ENCODE data around the gene DAAM2.

Gene DAAM2

GRCh38 chr6:39929733-39930461 is 137.7 kb downstream of the DAAM2 start:
- peak; percentile 83 for DNase-seq (ENCODE audit: low read depth)

DNA sequence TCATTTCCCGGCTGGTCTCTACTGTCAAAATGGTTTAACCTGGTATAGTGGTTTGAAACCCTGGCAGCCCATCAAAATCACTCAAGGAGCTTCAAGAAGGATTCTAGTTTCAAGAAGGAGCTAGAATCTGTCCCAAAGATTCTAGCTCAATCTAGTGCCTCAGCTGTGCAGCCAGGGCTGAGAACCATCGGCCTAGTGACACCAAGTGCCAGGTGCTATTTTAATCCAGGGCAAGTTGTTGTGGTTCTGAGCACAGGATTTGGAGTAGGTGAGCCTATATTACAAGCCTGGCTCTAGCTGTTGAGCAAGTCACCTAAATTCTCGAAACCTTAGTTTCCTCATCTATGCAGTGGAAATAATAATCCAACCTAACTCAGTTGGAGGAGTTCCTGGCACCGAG is 138.4 kb downstream of the DAAM2 start:
- DNase-seq (ENCODE audit: low read depth): no peak

DNA sequence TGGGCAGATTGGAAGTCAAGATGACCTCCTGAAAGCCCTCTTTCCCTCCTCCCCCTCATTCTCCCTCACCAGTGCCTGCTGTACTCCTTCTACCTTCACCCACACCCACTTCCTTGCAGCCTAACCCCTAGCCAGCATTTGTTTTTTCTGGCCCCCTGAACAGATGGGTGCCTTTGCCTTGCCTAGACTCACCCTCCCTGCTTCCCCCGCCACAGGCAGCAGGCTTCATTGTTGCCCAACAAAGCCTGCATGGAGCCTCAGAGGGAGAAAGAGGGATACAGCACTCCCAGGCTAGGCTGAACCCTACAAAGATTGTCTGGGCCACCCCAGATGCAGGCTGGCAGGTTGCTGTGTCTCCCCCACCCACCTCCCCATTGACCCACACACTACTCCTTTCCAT is 139.4 kb downstream of the DAAM2 start:
- DNase-seq (ENCODE audit: low read depth): no peak

- no peak for DNase-seq (ENCODE audit: low read depth)
Measured at GRCh38 chr6:39932386-39932910, 140.3 kb downstream of the DAAM2 start.

- DNase-seq (ENCODE audit: low read depth): no peak
Measured at GRCh38 chr6:39933669-39934130, 141.5 kb downstream of the DAAM2 start.

- peak; percentile 77 for DNase-seq (ENCODE audit: low read depth)
Measured at GRCh38 chr6:39934131-39934757, 142.1 kb downstream of the DAAM2 start, which contains the start of gene MOCS1. Gene MOCS1, minus strand, starts transcription at chr6:39934462. Its CDS starts 45 bp downstream, at chr6:39934417.

DNA sequence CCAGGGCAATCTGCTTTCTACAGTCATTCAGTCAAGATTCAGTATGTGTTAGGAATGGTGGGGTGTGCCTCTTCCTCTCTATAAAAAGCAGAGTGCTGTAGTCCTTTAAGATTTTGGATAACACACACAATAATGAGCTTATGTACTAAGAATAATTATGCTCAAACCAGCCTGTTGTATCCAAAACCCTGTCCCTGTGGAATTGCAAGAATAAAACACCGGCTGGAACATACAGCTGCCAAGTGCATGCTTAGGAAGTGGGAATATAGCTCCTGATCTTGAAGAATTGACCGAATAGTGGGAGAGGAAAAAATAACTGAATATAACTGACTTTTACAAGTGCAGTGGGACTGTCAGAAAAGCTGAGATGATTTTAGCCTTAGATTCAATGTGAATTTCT is 143.1 kb downstream of the DAAM2 start:
- no peak for DNase-seq (ENCODE audit: low read depth)

DNA sequence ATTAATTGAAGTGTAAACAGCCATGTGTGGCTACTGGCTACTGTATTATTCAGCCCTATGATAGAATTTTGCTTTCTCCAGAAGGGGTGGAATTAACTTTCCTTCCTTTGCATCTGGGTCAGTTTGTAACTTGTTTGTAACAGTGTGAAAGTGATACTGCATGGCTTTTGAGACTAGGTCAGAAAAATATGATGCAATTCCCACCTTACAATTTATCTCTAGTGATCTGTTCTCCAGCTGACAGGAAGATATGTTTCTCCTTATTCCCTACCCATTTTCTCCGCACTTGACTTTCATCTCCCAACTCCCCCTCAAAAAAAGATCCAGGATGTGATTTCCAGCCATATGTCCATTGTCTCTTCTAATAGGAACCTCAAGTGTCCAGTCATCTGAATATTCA is 144.7 kb downstream of the DAAM2 start:
- DNase-seq (ENCODE audit: low read depth): no peak

DNA sequence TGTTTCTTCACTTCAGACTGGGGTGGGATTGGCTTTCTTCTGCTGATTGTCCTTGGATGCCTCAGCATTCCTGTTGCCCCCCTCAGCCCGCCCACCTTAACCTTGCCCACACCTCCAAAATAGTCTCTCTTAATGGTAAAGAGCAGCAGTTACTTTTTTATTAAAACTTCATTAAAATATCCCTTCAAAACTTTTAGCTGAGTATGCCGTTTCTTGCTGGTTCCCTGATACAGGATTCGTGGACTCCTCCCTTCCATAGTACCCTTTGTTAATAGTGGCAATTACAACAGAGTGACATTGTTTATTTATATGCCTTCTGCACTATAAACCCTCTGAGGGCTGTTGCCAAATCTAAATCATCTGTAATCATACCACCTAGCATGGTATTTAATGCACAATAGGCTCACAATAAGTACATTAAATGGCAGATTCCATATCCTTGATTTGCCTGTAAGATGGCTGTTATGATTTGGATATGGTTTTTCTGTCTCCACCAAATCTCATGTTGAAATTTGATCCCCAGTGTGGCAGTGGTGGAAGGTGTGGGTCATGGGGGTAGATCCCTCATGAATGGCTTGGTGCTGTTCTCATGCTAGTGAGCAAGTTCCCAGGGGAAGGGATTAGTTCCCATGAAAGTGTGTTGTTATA is 145.6 kb downstream of the DAAM2 start:
- DNase-seq (ENCODE audit: low read depth): no peak

- no peak for DNase-seq (ENCODE audit: low read depth)
Measured at GRCh38 chr6:39938773-39939654, 146.8 kb downstream of the DAAM2 start.

GRCh38 chr6:39941138-39941537 is 149.0 kb downstream of the DAAM2 start:
- DNase-seq (ENCODE audit: low read depth): peak; percentile 46

DNA sequence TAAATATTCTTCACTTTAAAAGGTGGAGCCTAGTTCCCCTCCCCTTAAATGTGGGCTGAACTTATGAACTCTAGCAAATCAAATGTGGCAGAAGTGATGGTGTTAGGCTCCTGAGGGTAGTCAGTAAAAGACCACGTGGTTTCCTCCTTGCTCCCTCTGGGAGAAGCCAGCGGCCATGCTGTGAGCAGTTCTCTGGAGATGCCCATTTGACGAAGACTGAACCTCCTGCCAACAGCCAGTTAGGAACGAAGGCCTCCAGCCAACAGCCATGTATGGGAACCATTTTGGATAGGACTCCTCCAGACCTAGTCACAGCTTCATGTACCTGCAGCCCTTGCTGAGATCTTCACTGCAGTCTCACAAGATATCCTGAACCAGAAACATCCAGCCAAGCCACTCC is 149.6 kb downstream of the DAAM2 start:
- DNase-seq (ENCODE audit: low read depth): no peak

DNA sequence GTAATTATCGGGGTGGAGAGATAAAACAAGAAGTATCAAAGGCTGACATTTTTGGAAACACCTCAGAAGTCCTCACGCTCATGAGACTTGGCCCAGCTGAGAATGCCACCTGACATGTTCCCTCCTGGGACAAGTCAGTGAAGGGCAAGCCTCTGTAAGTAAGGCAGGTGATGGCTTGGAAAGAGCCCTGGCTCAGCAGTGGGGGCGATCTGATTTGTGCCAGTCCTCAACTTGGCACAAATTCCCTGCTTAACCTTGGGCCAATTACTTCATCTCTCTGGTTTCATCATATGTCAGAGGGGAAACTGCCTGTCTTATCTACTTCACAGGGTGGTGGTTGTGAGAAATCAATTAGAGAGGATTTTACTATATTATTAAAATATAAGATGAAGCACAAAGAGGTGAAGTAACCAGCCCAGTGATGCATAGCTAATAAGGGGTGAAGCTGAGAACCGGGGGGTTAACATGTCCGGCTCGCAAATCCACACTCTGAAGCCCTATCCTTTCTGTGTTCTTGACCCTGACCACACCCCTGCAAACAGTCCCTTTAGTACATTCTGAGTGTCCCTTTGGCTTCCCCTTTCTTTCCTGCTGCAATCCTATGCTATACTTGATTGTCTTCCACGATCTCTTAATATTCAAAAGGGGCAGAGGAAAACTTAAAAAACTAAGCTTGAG is 150.9 kb downstream of the DAAM2 start:
- no peak for DNase-seq (ENCODE audit: low read depth)

DNA sequence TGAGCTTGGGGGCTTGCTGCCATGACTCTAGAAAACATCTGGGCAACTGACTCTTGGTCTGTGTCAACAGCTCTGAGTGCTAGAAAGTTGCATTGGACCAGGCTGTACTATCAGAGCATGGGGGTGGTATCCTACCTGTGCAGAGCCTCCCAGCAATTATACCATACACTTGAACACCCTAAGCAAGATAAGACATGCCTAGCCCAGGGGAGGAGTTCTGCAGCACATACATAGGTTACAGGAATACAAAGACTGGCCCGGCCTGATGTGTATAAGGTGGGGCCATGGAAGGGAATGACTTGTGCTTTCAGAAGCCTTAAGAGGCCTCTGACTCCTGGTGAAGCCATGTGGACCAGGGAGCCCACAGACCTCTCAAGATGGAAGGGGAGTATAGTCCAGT is 153.4 kb downstream of the DAAM2 start:
- no peak for DNase-seq (ENCODE audit: low read depth)

- DNase-seq (ENCODE audit: low read depth): no peak
Measured at GRCh38 chr6:39947611-39948068, 155.5 kb downstream of the DAAM2 start.

GRCh38 chr6:39948199-39948791 is 156.1 kb downstream of the DAAM2 start:
- no peak for DNase-seq (ENCODE audit: low read depth)

DNA sequence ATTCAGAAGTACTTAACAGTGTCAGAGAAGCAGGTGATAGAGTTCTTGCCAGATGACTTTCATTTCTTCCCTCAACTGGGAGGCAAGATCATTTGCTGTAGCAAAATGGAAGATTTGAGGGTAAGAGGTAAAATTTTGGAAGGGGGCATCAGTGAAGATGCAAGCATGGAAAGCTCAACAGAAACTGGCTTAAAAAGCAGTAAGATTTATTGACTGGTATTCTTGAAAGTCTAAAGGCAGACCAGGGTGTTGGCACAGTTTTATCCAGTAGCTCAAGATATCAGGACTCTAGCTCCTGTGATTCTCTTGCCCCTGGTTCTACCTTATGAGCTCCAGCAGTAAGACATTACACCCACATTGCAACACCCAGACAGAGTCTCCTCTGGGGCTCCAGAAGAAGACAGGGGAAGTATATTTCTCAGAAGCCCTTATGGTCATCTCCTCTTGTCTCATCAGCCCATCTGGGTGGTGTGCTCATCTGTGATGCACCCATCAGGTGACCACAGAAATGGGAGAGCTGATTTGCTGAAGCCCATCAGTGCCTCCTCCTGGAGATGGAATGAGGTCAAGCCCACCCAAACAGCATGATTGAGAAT is 158.0 kb downstream of the DAAM2 start:
- DNase-seq (ENCODE audit: low read depth): no peak

- no peak for DNase-seq (ENCODE audit: low read depth)
Measured at GRCh38 chr6:39951191-39951590, 159.0 kb downstream of the DAAM2 start.

DNA sequence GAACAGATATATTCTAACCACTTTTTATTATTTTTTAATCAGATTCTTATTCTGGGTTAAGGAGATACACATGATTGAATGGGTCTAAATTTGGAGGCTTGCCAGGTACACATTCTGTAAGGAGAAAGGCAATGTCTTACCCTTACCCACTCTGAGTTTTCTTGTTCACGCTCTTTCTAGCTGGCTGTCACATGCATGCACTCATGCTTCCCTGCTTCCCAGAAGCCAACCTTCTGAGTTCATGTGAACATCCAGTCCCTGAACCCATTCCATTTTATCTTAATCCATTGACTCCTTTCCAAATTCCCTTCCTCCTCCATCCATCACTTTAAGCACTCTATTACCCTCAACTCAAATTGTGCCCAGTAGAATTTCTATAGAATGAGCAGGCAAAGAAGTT is 159.5 kb downstream of the DAAM2 start:
- DNase-seq (ENCODE audit: low read depth): no peak

GRCh38 chr6:39952167-39952566 is 160.0 kb downstream of the DAAM2 start:
- DNase-seq (ENCODE audit: low read depth): peak; percentile 60
